ENCODE results near the gene MAPK4.
"Not testable (repeated sequence)": the region's sequence is repeated elsewhere in the genome, so short reads cannot be mapped to it uniquely, and the experiment has no call there.

Gene MAPK4

DNA sequence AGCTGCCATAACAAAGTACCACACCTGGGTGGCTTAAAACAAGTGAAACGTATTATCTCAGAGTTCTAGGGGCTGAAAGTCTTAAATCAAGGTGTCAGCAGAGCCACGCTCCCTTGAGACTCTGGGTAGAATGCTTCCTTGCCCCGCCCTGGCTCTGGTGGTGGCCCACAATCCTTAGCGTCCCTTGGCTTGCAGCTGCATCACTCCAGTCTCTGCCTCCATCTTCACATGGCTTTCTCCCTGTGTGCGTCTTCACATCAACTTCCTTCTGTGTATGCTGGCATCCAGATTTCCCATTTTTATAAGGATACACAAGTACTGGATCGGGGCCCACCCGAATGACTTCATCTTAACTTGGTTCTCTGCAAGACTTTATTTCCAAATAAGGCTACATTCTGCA is 197.5 kb downstream of the MAPK4 start:
- Histone ChIP-seq H3K27me3 (no peaks in the 10 kb centered on the region), H3K27ac (no peak overlapping the region), H3K9me3 (no peaks in the 10 kb centered on the region), H3K4me3 (no peak overlapping the region), H3K4me2 (no peak overlapping the region), H3K9ac (no peak overlapping the region), H3K4me1 (peaks cover 6% of the 10 kb centered on the region; the same call in 1 of the 2 replicates), H4K20me1 (no peaks in the 10 kb centered on the region), H3K36me3 (no peaks in the 10 kb centered on the region)
- TF ChIP-seq Cebpa-rat (IDR thresholded peaks at IDR 0.05), result no peak

DNA sequence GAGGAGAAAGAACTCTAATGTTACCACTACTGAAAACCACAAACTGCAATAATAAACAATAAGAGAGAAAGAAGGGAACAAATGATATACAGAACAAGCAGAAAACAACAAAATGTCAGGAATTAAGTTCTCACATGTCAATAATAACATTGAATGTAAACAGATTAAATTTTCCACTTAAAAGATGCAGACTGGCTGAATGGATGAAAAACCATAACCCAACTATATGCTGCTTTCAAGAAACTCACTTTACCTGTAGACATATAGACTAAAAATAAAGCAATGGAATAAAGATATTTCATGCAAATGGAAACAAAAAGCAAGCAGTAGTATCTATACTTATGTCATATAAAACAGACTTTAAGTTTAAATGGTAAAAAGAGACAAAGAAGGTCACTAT is 209.6 kb downstream of the MAPK4 start:
- no peak overlapping the region for H3K9ac ChIP-seq
- no peaks in the 10 kb centered on the region for H3K36me3 ChIP-seq
- no peak overlapping the region for H3K4me2 ChIP-seq
- no peak overlapping the region for H3K27ac ChIP-seq
- no peaks in the 10 kb centered on the region for H4K20me1 ChIP-seq
- H3K4me3 ChIP-seq, result no peak overlapping the region
- peaks cover 8% of the 10 kb centered on the region for H3K4me1 ChIP-seq
- peaks cover 82% of the 10 kb centered on the region for H3K9me3 ChIP-seq
- TF ChIP-seq Cebpa-rat (IDR thresholded peaks at IDR 0.05), result no peak
- no peaks in the 10 kb centered on the region for H3K27me3 ChIP-seq

DNA sequence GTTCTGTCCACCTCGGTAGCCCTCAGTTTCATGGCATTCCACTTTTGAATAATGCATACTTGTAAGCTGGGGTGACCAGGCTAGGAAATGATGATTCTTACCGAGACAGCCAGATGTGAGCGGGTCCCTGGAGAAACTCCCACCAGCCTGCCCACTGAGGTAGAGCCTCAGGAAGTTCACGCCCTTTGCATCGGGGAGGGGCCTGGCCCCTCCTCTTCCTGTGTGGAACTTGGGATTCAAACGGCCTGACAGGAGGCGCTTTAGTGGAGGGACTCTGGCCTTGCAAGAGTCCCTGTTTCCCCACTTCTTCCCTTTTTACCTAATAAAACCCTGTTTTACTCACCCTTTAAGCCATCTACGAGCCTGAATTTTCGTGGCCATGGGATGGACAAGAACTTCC is 215.3 kb downstream of the MAPK4 start:
- H3K9ac ChIP-seq, result no peak overlapping the region
- TF ChIP-seq Cebpa-rat (IDR thresholded peaks at IDR 0.05), result no peak
- peaks cover 37% of the 10 kb centered on the region for H3K9me3 ChIP-seq

DNA sequence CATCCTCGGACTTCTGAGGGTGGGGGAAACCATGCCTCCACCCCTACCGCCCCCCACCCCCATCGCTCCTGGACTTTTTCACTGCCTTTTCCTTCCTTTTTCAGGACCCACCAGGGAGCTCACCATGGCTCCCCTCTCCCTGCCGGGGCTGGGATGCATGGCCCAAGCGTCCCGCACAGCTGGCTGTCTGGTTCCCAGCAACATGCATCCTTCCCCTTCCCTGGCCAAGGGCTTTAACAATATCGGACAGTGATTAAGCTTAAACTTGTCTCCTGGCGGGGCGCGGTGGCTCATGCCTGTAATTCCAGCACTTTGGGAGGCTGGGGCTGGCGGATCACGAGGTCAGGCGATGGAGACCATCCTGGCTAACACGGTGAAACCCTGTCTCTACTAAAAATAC is 215.8 kb downstream of the MAPK4 start:
- TF ChIP-seq Cebpa-rat (IDR thresholded peaks at IDR 0.05), result no peak
- no peaks in the 10 kb centered on the region for H3K36me3 ChIP-seq
- H3K9ac ChIP-seq, result no peak overlapping the region
- H4K20me1 ChIP-seq, result no peaks in the 10 kb centered on the region
- H3K4me2 ChIP-seq, result peak overlapping the region; percentile 63; the same call in 1 of the 2 replicates
- no peak overlapping the region for H3K4me3 ChIP-seq
- H3K27me3 ChIP-seq, result no peaks in the 10 kb centered on the region
- no peak overlapping the region for H3K27ac ChIP-seq
- peaks cover 15% of the 10 kb centered on the region for H3K4me1 ChIP-seq
- H3K9me3 ChIP-seq, result peaks cover 32% of the 10 kb centered on the region

More for the DNA sequence above, 215.3 kb downstream of the MAPK4 start:
- Histone ChIP-seq H4K20me1 (no peaks in the 10 kb centered on the region), H3K4me1 (peaks cover 15% of the 10 kb centered on the region), H3K27me3 (no peaks in the 10 kb centered on the region), H3K36me3 (no peaks in the 10 kb centered on the region), H3K27ac (no peak overlapping the region), H3K4me3 (no peak overlapping the region), H3K4me2 (peak overlapping the region; percentile 63)

DNA sequence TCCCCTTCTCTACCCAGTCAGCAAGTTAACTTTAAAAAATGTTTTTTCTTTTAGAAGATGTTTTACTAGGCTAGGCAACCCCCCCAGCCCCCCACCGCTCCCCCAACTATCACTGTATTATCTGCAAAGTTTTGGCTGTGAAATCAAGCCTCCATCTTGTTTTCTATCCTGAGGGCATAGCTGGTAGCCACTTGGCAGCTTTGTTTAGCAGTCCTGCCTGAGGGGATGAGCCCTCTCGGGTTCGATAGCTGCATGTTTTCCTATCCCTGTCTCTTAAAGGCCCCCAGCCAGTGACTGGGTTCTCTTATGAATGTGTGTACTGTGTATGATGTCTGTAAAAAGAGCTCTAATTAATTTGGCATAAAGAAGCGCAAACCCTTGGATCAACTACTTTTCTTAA is 216.5 kb downstream of the MAPK4 start:
- TF ChIP-seq Cebpa-rat (IDR thresholded peaks at IDR 0.05), result no peak
- H3K4me2 ChIP-seq, result no peak overlapping the region
- H3K36me3 ChIP-seq, result no peaks in the 10 kb centered on the region
- no peak overlapping the region for H3K27ac ChIP-seq
- no peaks in the 10 kb centered on the region for H4K20me1 ChIP-seq
- H3K4me3 ChIP-seq, result no peak overlapping the region
- H3K9ac ChIP-seq, result no peak overlapping the region
- H3K9me3 ChIP-seq, result peaks cover 28% of the 10 kb centered on the region
- H3K27me3 ChIP-seq, result no peaks in the 10 kb centered on the region
- peaks cover 15% of the 10 kb centered on the region for H3K4me1 ChIP-seq

DNA sequence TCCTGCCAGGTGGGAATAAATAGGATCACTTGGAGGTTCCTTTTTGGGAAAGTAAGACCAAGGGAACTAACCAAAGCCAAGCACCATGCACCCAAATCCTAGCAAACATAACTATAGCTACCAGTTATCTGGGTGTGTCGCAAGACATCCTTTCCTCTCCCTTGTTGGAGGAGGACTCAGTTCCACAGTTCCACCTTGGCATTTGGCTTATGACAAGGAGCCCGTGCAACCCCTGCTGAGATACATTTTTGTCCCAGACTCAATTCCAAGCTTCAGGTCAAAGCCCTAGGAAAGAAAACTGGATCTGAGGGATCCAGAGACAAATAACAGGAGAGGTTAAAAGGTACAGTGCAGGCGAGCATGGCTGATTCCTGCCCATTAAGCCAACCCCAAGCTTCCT is 219.1 kb downstream of the MAPK4 start:
- peaks cover 15% of the 10 kb centered on the region for H3K4me1 ChIP-seq
- not testable (repeated sequence) for H3K4me3 ChIP-seq, H4K20me1 ChIP-seq, H3K36me3 ChIP-seq, H3K4me2 ChIP-seq, H3K9ac ChIP-seq, H3K27me3 ChIP-seq, H3K27ac ChIP-seq
- peaks cover 13% of the 10 kb centered on the region for H3K9me3 ChIP-seq
- 0 out of 2 replicates have a peak, but pooled peaks have one; percentile 24 for TF ChIP-seq Cebpa-rat (IDR thresholded peaks at IDR 0.05)

All from BLaER1 (cell line).